ENCODE measurements around the gene GPSM1.
A peak's percentile ranks its signal among the peaks of the same experiment; 100 is the strongest.

The GPSM1 gene

GRCh38 chr9:136353757-136354488, 26.6 kb downstream of the GPSM1 start:
- no peak overlapping the region for H3K4me3 Mint-ChIP-seq
- H3K27me3 Mint-ChIP-seq: no peaks in the 10 kb centered on the region
- H3K4me1 Mint-ChIP-seq: peaks cover 3 to 6% of the 10 kb centered on the region in 2 donors
- ATAC-seq (replicated peaks) (no peak), DNase-seq (no peak)
- peaks cover 4 to 8% of the 10 kb centered on the region in 2 donors for H3K36me3 Mint-ChIP-seq
- H3K27ac Mint-ChIP-seq: no peak overlapping the region
- H3K9me3 Mint-ChIP-seq: no peaks in the 10 kb centered on the region

GRCh38 chr9:136354592-136355085, 27.3 kb downstream of the GPSM1 start:
- DNase-seq (no peak), ATAC-seq (replicated peaks) (no peak)
- Mint-ChIP-seq H3K4me1 (peaks cover 3 to 6% of the 10 kb centered on the region in 2 donors), H3K9me3 (no peaks in the 10 kb centered on the region), H3K4me3 (no peak overlapping the region), H3K27ac (peak overlapping the region; percentile 14), H3K27me3 (no peaks in the 10 kb centered on the region), H3K36me3 (peaks cover 4 to 8% of the 10 kb centered on the region in 2 donors)

- no peaks in the 10 kb centered on the region for H3K27me3 Mint-ChIP-seq
- peaks cover 3 to 6% of the 10 kb centered on the region in 2 donors for H3K4me1 Mint-ChIP-seq
- no peak overlapping the region for H3K4me3 Mint-ChIP-seq
- DNase-seq (no peak), ATAC-seq (replicated peaks) (no peak)
- peaks cover 8 to 13% of the 10 kb centered on the region in 2 donors for H3K36me3 Mint-ChIP-seq
- no peak overlapping the region for H3K27ac Mint-ChIP-seq
- H3K9me3 Mint-ChIP-seq: no peaks in the 10 kb centered on the region
Observed at GRCh38 chr9:136355616-136356557, 28.5 kb downstream of the GPSM1 start.

GRCh38 chr9:136357202-136357725, 29.9 kb downstream of the GPSM1 start:
- H3K36me3 Mint-ChIP-seq: peaks cover 8 to 13% of the 10 kb centered on the region in 2 donors
- no peaks in the 10 kb centered on the region for H3K9me3 Mint-ChIP-seq
- H3K4me1 Mint-ChIP-seq: peaks cover 5 to 14% of the 10 kb centered on the region in 2 donors
- ATAC-seq (replicated peaks) (no peak), DNase-seq (no peak)
- no peak overlapping the region for H3K4me3 Mint-ChIP-seq
- H3K27ac Mint-ChIP-seq: no peak overlapping the region
- H3K27me3 Mint-ChIP-seq: no peaks in the 10 kb centered on the region

- H3K4me1 Mint-ChIP-seq: peaks cover 7 to 21% of the 10 kb centered on the region in 2 donors
- ATAC-seq (replicated peaks): no peak
- no peaks in the 10 kb centered on the region for H3K9me3 Mint-ChIP-seq
- DNase-seq: no peak
- no peak overlapping the region for H3K27ac Mint-ChIP-seq
- peaks cover 11 to 16% of the 10 kb centered on the region in 2 donors for H3K36me3 Mint-ChIP-seq
- no peak overlapping the region for H3K4me3 Mint-ChIP-seq
- no peaks in the 10 kb centered on the region for H3K27me3 Mint-ChIP-seq
Observed at GRCh38 chr9:136358016-136358415, 30.7 kb downstream of the GPSM1 start.

GRCh38 chr9:136358888-136359287, 31.5 kb downstream of the GPSM1 start:
- DNase-seq (no peak), ATAC-seq (replicated peaks) (no peak)
- no peak overlapping the region for H3K27ac Mint-ChIP-seq
- H3K9me3 Mint-ChIP-seq: no peaks in the 10 kb centered on the region
- H3K36me3 Mint-ChIP-seq: peaks cover 11 to 16% of the 10 kb centered on the region in 2 donors
- no peaks in the 10 kb centered on the region for H3K27me3 Mint-ChIP-seq
- H3K4me1 Mint-ChIP-seq: peaks cover 7 to 26% of the 10 kb centered on the region in 2 donors
- no peak overlapping the region for H3K4me3 Mint-ChIP-seq

GRCh38 chr9:136359774-136360718, 32.7 kb downstream of the GPSM1 start:
- no peak overlapping the region for H3K4me3 Mint-ChIP-seq

GRCh38 chr9:136361047-136361753, 33.9 kb downstream of the GPSM1 start:
- Mint-ChIP-seq H3K27ac (no peak overlapping the region), H3K27me3 (peaks cover 0 to 4% of the 10 kb centered on the region in 2 donors), H3K4me1 (peaks cover 10 to 36% of the 10 kb centered on the region in 2 donors), H3K9me3 (no peaks in the 10 kb centered on the region), H3K4me3 (no peak overlapping the region), H3K36me3 (peaks cover 16 to 28% of the 10 kb centered on the region in 2 donors)
- no peak for DNase-seq
- ATAC-seq (replicated peaks): no peak

More at GRCh38 chr9:136359774-136360718, 32.7 kb downstream of the GPSM1 start:
- Mint-ChIP-seq H3K9me3 (no peaks in the 10 kb centered on the region), H3K4me1 (peaks cover 5 to 27% of the 10 kb centered on the region in 2 donors), H3K36me3 (peaks cover 11 to 17% of the 10 kb centered on the region in 2 donors), H3K27me3 (no peaks in the 10 kb centered on the region), H3K27ac (no peak overlapping the region)
- ATAC-seq (replicated peaks): no peak
- no peak for DNase-seq

- DNase-seq (no peak), ATAC-seq (replicated peaks) (no peak)
- peaks cover 13 to 29% of the 10 kb centered on the region in 2 donors for H3K36me3 Mint-ChIP-seq
- H3K4me3 Mint-ChIP-seq: no peak overlapping the region
- peaks cover 0 to 6% of the 10 kb centered on the region in 2 donors for H3K27me3 Mint-ChIP-seq
- H3K27ac Mint-ChIP-seq: no peak overlapping the region
- H3K9me3 Mint-ChIP-seq: no peaks in the 10 kb centered on the region
- H3K4me1 Mint-ChIP-seq: peaks cover 10 to 39% of the 10 kb centered on the region in 2 donors
Observed at GRCh38 chr9:136361754-136362449, 34.6 kb downstream of the GPSM1 start.

GRCh38 chr9:136362450-136362784, 35.1 kb downstream of the GPSM1 start:
- peaks cover 10 to 39% of the 10 kb centered on the region in 2 donors for H3K4me1 Mint-ChIP-seq
- H3K27ac Mint-ChIP-seq: peak overlapping the region; percentile 96
- no peaks in the 10 kb centered on the region for H3K9me3 Mint-ChIP-seq
- DNase-seq: no peak
- no peak for ATAC-seq (replicated peaks)
- H3K27me3 Mint-ChIP-seq: peaks cover 0 to 6% of the 10 kb centered on the region in 2 donors
- H3K36me3 Mint-ChIP-seq: peaks cover 13 to 29% of the 10 kb centered on the region in 2 donors
- no peak overlapping the region for H3K4me3 Mint-ChIP-seq

GRCh38 chr9:136363106-136363948, 36.0 kb downstream of the GPSM1 start, which contains the start of gene DNLZ:
DNLZ (minus strand) TSS chr9:136363744; CDS start chr9:136363714, 30 bp downstream.
- Mint-ChIP-seq H3K36me3 (peaks cover 20 to 37% of the 10 kb centered on the region in 2 donors), H3K4me1 (peaks cover 10 to 39% of the 10 kb centered on the region in 2 donors), H3K4me3 (peak within 1 kb of the TSS; percentile 87 to 94), H3K9me3 (no peaks in the 10 kb centered on the region), H3K27ac (peak within 1 kb of the TSS; percentile 96), H3K27me3 (peaks cover 0 to 6% of the 10 kb centered on the region in 2 donors)
- ATAC-seq (replicated peaks): peak; percentile 84 to 86
- DNase-seq: peak; percentile 88
